Muscle of leg (tissue), 11 donors: ENCODE results near the gene HSPA12A. TPM values are rescaled to one million over a fixed set of nuclear protein-coding genes. Genes with fewer than 3 reads are reported as not detected.

Experiments
- DNase-seq: peaks from one replicate; pipeline ENCODE4 v3.0.0; 2013
- H3K27ac ChIP-seq: one replicate; pipeline ENCODE4 v1.5.1; 2013; ENCODE audit warnings: mild to moderate bottlenecking, low read length, control low read depth
- H3K27me3 ChIP-seq: one replicate; pipeline ENCODE4 v1.6.1; 2013; ENCODE audit warnings: low read length; ENCODE audit not compliant: control insufficient read depth, insufficient read depth
- H3K36me3 ChIP-seq: one replicate; pipeline ENCODE4 v1.6.1; 2013; ENCODE audit warnings: low read length; ENCODE audit not compliant: control insufficient read depth, insufficient read depth
- H3K4me1 ChIP-seq: one replicate; pipeline ENCODE4 v1.6.1; 2013; ENCODE audit warnings: low read length; ENCODE audit not compliant: control insufficient read depth, insufficient read depth
- H3K4me3 ChIP-seq: one replicate; pipeline ENCODE4 v1.5.1; 2013; ENCODE audit warnings: low read length, control low read depth
- H3K9me3 ChIP-seq: replicated peaks from 2 replicates; pipeline ENCODE4 v1.6.1; 2013; ENCODE audit warnings: low read depth, low read length; ENCODE audit not compliant: control insufficient read depth
- WGBS: methylation state at CpG from one replicate; pipeline ENCODE4 v1.1.5; 2013; ENCODE audit warnings: missing lambda C conversion rate; ENCODE audit not compliant: insufficient coverage; 5-methylcytosine and 5-hydroxymethylcytosine counted together
- polyA plus RNA-seq, 8 donors: library from polyadenylated mRNA; unstranded; fragments of 120-200 nt; gene quantifications; one replicate each; pipeline versions ENCODE4 v1.2.1 to v1.2.3, GENCODE V29; 2013; ENCODE audit warnings: inconsistent platforms in 1 of 8, low replicate concordance in 1 of 8; ENCODE audit not compliant: insufficient read length in 8 of 8, insufficient read depth in 1 of 8
- total RNA-seq: library from RNA; stranded (reverse); fragments of 120-200 nt; gene quantifications from one replicate; pipeline ENCODE4 v1.2.4, GENCODE V29; 2013

The HSPA12A gene
- total and polyA plus RNA-seq, 9 donors, result 5.5 to 10.8 (median 7.4) TPM

- WGBS, result no CpG with 5 or more reads among the region's 2 CpGs
- Histone ChIP-seq H3K4me1 (no peaks in the 10 kb centered on the region), H3K9me3 (no peaks in the 10 kb centered on the region), H3K27ac (no peak overlapping the region), H3K36me3 (no peaks in the 10 kb centered on the region), H3K4me3 (no peak overlapping the region), H3K27me3 (no peaks in the 10 kb centered on the region)
- DNase-seq, result no peak
Measured at GRCh38 chr10:116636976-116637375, 105.4 kb downstream of the HSPA12A start.

- no peaks in the 10 kb centered on the region for H3K36me3 ChIP-seq
- no peaks in the 10 kb centered on the region for H3K27me3 ChIP-seq
- no peaks in the 10 kb centered on the region for H3K4me1 ChIP-seq
- H3K4me3 ChIP-seq, result no peak overlapping the region
- no peaks in the 10 kb centered on the region for H3K9me3 ChIP-seq
- no peak for DNase-seq
- no peak overlapping the region for H3K27ac ChIP-seq
Measured at GRCh38 chr10:116636385-116636784, 106.0 kb downstream of the HSPA12A start.

GRCh38 chr10:116634126-116634975 lies 108.0 kb downstream of the HSPA12A start:
- Histone ChIP-seq H3K36me3 (no peaks in the 10 kb centered on the region), H3K27ac (no peak overlapping the region), H3K9me3 (no peaks in the 10 kb centered on the region), H3K27me3 (peaks cover 2% of the 10 kb centered on the region), H3K4me3 (no peak overlapping the region), H3K4me1 (no peaks in the 10 kb centered on the region)
- no peak for DNase-seq
- 78% methylated on average over 10 of the region's 11 CpGs for WGBS

GRCh38 chr10:116633216-116633600 lies 109.2 kb downstream of the HSPA12A start:
- Histone ChIP-seq H3K4me3 (no peak overlapping the region), H3K4me1 (no peaks in the 10 kb centered on the region), H3K36me3 (no peaks in the 10 kb centered on the region), H3K27ac (no peak overlapping the region), H3K27me3 (peaks cover 5% of the 10 kb centered on the region), H3K9me3 (no peaks in the 10 kb centered on the region)
- 94% methylated on average over 6 of the region's 8 CpGs for WGBS
- no peak for DNase-seq

- Histone ChIP-seq H3K27me3 (peaks cover 9% of the 10 kb centered on the region), H3K4me1 (peaks cover under 1% of the 10 kb centered on the region), H3K9me3 (no peaks in the 10 kb centered on the region), H3K36me3 (no peaks in the 10 kb centered on the region), H3K27ac (no peak overlapping the region), H3K4me3 (no peak overlapping the region)
- DNase-seq, result no peak
- 89% methylated on average over 11 of the region's 17 CpGs for WGBS
Measured at GRCh38 chr10:116632596-116633215, 109.7 kb downstream of the HSPA12A start.

GRCh38 chr10:116631871-116632295 lies 110.5 kb downstream of the HSPA12A start:
- Histone ChIP-seq H3K36me3 (no peaks in the 10 kb centered on the region), H3K4me1 (peaks cover 4% of the 10 kb centered on the region), H3K4me3 (no peak overlapping the region), H3K27ac (no peak overlapping the region), H3K27me3 (peaks cover 17% of the 10 kb centered on the region), H3K9me3 (no peaks in the 10 kb centered on the region)
- 100% methylated on average over 3 of the region's 6 CpGs for WGBS
- DNase-seq, result no peak

- no peak for DNase-seq
- no peak overlapping the region for H3K27ac ChIP-seq
- peaks cover 4% of the 10 kb centered on the region for H3K4me1 ChIP-seq
- peaks cover 23% of the 10 kb centered on the region for H3K27me3 ChIP-seq
- H3K36me3 ChIP-seq, result no peaks in the 10 kb centered on the region
- no peak overlapping the region for H3K4me3 ChIP-seq
- H3K9me3 ChIP-seq, result no peaks in the 10 kb centered on the region
- no CpG with 5 or more reads among the region's 2 CpGs for WGBS
Measured at GRCh38 chr10:116630020-116630419, 112.3 kb downstream of the HSPA12A start.

- no peaks in the 10 kb centered on the region for H3K36me3 ChIP-seq
- 78% methylated on average over 1 of the region's 4 CpGs for WGBS
Measured at GRCh38 chr10:116629340-116629739, 113.0 kb downstream of the HSPA12A start.

GRCh38 chr10:116627386-116627933 lies 114.9 kb downstream of the HSPA12A start:
- Histone ChIP-seq H3K27ac (no peak overlapping the region), H3K9me3 (no peaks in the 10 kb centered on the region), H3K36me3 (no peaks in the 10 kb centered on the region), H3K4me1 (peaks cover 4% of the 10 kb centered on the region), H3K27me3 (peaks cover 23% of the 10 kb centered on the region), H3K4me3 (peak overlapping the region; percentile 13)
- DNase-seq, result peak; percentile 9
- WGBS, result 1% methylated on average over 47 of the region's 49 CpGs

More at GRCh38 chr10:116629340-116629739, 113.0 kb downstream of the HSPA12A start:
- H3K27me3 ChIP-seq, result peaks cover 23% of the 10 kb centered on the region
- H3K9me3 ChIP-seq, result no peaks in the 10 kb centered on the region
- DNase-seq, result no peak
- peaks cover 4% of the 10 kb centered on the region for H3K4me1 ChIP-seq
- no peak overlapping the region for H3K4me3 ChIP-seq
- no peak overlapping the region for H3K27ac ChIP-seq

- H3K36me3 ChIP-seq, result no peaks in the 10 kb centered on the region
- H3K27me3 ChIP-seq, result peaks cover 23% of the 10 kb centered on the region
- H3K4me3 ChIP-seq, result no peak overlapping the region
- no peak overlapping the region for H3K27ac ChIP-seq
- H3K4me1 ChIP-seq, result peaks cover 4% of the 10 kb centered on the region
- no peaks in the 10 kb centered on the region for H3K9me3 ChIP-seq
- no peak for DNase-seq
- WGBS, result 67% methylated on average over 6 of the region's 9 CpGs
Measured at GRCh38 chr10:116626815-116627214, 115.6 kb downstream of the HSPA12A start.
